Measurements from ENCODE around the gene ARL15. TPM values are rescaled to one million over a fixed set of nuclear protein-coding genes. Genes with fewer than 3 reads are reported as not detected.

Gene ARL15
- total and polyA plus RNA-seq, 7 experiments from 2014 or later = 9.6 to 17.1 (median 13.6) TPM

- Histone ChIP-seq H3K27ac (ENCODE audit: low read depth, low read length) (no peak overlapping the region), H3K4me1 (ENCODE audit: control insufficient read depth in 2 of 2, insufficient read depth in 2 of 2, low read length in 2 of 2) (no peaks in the 10 kb centered on the region), H3K27me3 (ENCODE audit: control insufficient read depth in 2 of 2, insufficient read depth in 2 of 2, low read length in 2 of 2) (no peaks in the 10 kb centered on the region), H3K4me3 (ENCODE audit: low read length) (no peak overlapping the region), H3K9me3 (ENCODE audit: control insufficient read depth in 2 of 3, low read length in 3 of 3) (no peaks in the 10 kb centered on the region), H3K36me3 (ENCODE audit: control insufficient read depth in 2 of 3, insufficient read depth in 3 of 3, low read length in 3 of 3) (no peaks in the 10 kb centered on the region)
- Mint-ChIP-seq H3K27me3 (no peaks in the 10 kb centered on the region), H3K4me1 (peaks cover 0 to 2% (median 0%) of the 10 kb centered on the region in 7 donors), H3K36me3 (peaks cover 0 to 49% (median 14%) of the 10 kb centered on the region in 5 donors), H3K4me3 (no peak overlapping the region), H3K27ac (no peak overlapping the region), H3K9me3 (peaks cover 0 to 2% (median 0%) of the 10 kb centered on the region in 11 donors)
- CTCF ChIA-PET = no interaction called here
- no peak for DNase-seq
- ATAC-seq = no peak
- POLR2A ChIA-PET = no interaction called here
- intact Hi-C loops (cut with micrococcal nuclease) = no loop called here
Observed at GRCh38 chr5:53936481-53937352, 373.7 kb downstream of the ARL15 start.

- ATAC-seq (no peak), DNase-seq (no peak)
- no peaks in the 10 kb centered on the region for H3K4me1 ChIP-seq (ENCODE audit: control insufficient read depth in 2 of 2, insufficient read depth in 2 of 2, low read length in 2 of 2)
- intact Hi-C loops (cut with micrococcal nuclease) = no loop called here
- no peaks in the 10 kb centered on the region for H3K9me3 ChIP-seq (ENCODE audit: control insufficient read depth in 2 of 3, low read length in 3 of 3)
- no peaks in the 10 kb centered on the region for H3K9me3 Mint-ChIP-seq
- H3K4me3 Mint-ChIP-seq = no peak overlapping the region
- H3K27ac ChIP-seq (ENCODE audit: low read depth, low read length) = no peak overlapping the region
- POLR2A ChIA-PET = interaction anchor here (0.7 kb wide), 1 partner anchor 147 kb away, joined by 5 read pairs; no protein-coding TSS in a partner anchor
- H3K4me3 ChIP-seq (ENCODE audit: low read length) = no peak overlapping the region
- CTCF ChIA-PET = no interaction called here
- H3K27me3 ChIP-seq (ENCODE audit: control insufficient read depth in 2 of 2, insufficient read depth in 2 of 2, low read length in 2 of 2) = no peaks in the 10 kb centered on the region
- H3K27me3 Mint-ChIP-seq = no peaks in the 10 kb centered on the region
- no peaks in the 10 kb centered on the region for H3K4me1 Mint-ChIP-seq
- no peaks in the 10 kb centered on the region for H3K36me3 ChIP-seq (ENCODE audit: control insufficient read depth in 2 of 3, insufficient read depth in 3 of 3, low read length in 3 of 3)
- H3K36me3 Mint-ChIP-seq = peaks cover 0 to 40% (median 10%) of the 10 kb centered on the region in 5 donors
- no peak overlapping the region for H3K27ac Mint-ChIP-seq
Observed at GRCh38 chr5:53934151-53934820, 376.1 kb downstream of the ARL15 start.

GRCh38 chr5:53932351-53932750 is 378.0 kb downstream of the ARL15 start:
- no peak for DNase-seq
- POLR2A ChIA-PET = no interaction called here
- CTCF ChIA-PET = no interaction called here
- H3K9me3 ChIP-seq (ENCODE audit: control insufficient read depth in 2 of 3, low read length in 3 of 3) = no peaks in the 10 kb centered on the region
- Mint-ChIP-seq H3K4me1 (peaks cover 0 to under 1% (median 0%) of the 10 kb centered on the region in 7 donors), H3K9me3 (no peaks in the 10 kb centered on the region), H3K27me3 (no peaks in the 10 kb centered on the region), H3K27ac (no peak overlapping the region), H3K36me3 (peaks cover 0 to 35% (median 10%) of the 10 kb centered on the region in 5 donors), H3K4me3 (no peak overlapping the region)
- H3K27me3 ChIP-seq (ENCODE audit: control insufficient read depth in 2 of 2, insufficient read depth in 2 of 2, low read length in 2 of 2) = no peaks in the 10 kb centered on the region
- intact Hi-C loops (cut with micrococcal nuclease) = no loop called here
- H3K4me1 ChIP-seq (ENCODE audit: control insufficient read depth in 2 of 2, insufficient read depth in 2 of 2, low read length in 2 of 2) = no peaks in the 10 kb centered on the region
- no peak overlapping the region for H3K27ac ChIP-seq (ENCODE audit: low read depth, low read length)
- no peaks in the 10 kb centered on the region for H3K36me3 ChIP-seq (ENCODE audit: control insufficient read depth in 2 of 3, insufficient read depth in 3 of 3, low read length in 3 of 3)
- no peak overlapping the region for H3K4me3 ChIP-seq (ENCODE audit: low read length)
- no peak for ATAC-seq

- Mint-ChIP-seq H3K27me3 (no peaks in the 10 kb centered on the region), H3K9me3 (no peaks in the 10 kb centered on the region), H3K4me1 (peaks cover 0 to 1% (median 0%) of the 10 kb centered on the region in 7 donors), H3K36me3 (peaks cover 0 to 29% (median 10%) of the 10 kb centered on the region in 5 donors), H3K4me3 (no peak overlapping the region), H3K27ac (no peak overlapping the region)
- Histone ChIP-seq H3K27ac (ENCODE audit: low read depth, low read length) (no peak overlapping the region), H3K27me3 (ENCODE audit: control insufficient read depth in 2 of 2, insufficient read depth in 2 of 2, low read length in 2 of 2) (no peaks in the 10 kb centered on the region), H3K4me3 (ENCODE audit: low read length) (no peak overlapping the region), H3K4me1 (ENCODE audit: control insufficient read depth in 2 of 2, insufficient read depth in 2 of 2, low read length in 2 of 2) (no peaks in the 10 kb centered on the region), H3K36me3 (ENCODE audit: control insufficient read depth in 2 of 3, insufficient read depth in 3 of 3, low read length in 3 of 3) (no peaks in the 10 kb centered on the region), H3K9me3 (ENCODE audit: control insufficient read depth in 2 of 3, low read length in 3 of 3) (no peaks in the 10 kb centered on the region)
- CTCF ChIA-PET = no interaction called here
- POLR2A ChIA-PET = no interaction called here
- ATAC-seq (no peak), DNase-seq (no peak)
- intact Hi-C loops (cut with micrococcal nuclease) = no loop called here
Observed at GRCh38 chr5:53930457-53930856, 379.9 kb downstream of the ARL15 start.

- DNase-seq (no peak), ATAC-seq (no peak)
- CTCF ChIA-PET = no interaction called here
- Mint-ChIP-seq H3K27ac (no peak overlapping the region), H3K4me3 (no peak overlapping the region), H3K27me3 (no peaks in the 10 kb centered on the region), H3K36me3 (peaks cover 0 to 26% (median 10%) of the 10 kb centered on the region in 5 donors), H3K4me1 (peaks cover 0 to 1% (median 0%) of the 10 kb centered on the region in 7 donors), H3K9me3 (no peaks in the 10 kb centered on the region)
- H3K4me3 ChIP-seq (ENCODE audit: low read length) = no peak overlapping the region
- intact Hi-C loops (cut with micrococcal nuclease) = no loop called here
- no peaks in the 10 kb centered on the region for H3K4me1 ChIP-seq (ENCODE audit: control insufficient read depth in 2 of 2, insufficient read depth in 2 of 2, low read length in 2 of 2)
- H3K27me3 ChIP-seq (ENCODE audit: control insufficient read depth in 2 of 2, insufficient read depth in 2 of 2, low read length in 2 of 2) = no peaks in the 10 kb centered on the region
- no peaks in the 10 kb centered on the region for H3K9me3 ChIP-seq (ENCODE audit: control insufficient read depth in 2 of 3, low read length in 3 of 3)
- H3K27ac ChIP-seq (ENCODE audit: low read depth, low read length) = no peak overlapping the region
- POLR2A ChIA-PET = no interaction called here
- no peaks in the 10 kb centered on the region for H3K36me3 ChIP-seq (ENCODE audit: control insufficient read depth in 2 of 3, insufficient read depth in 3 of 3, low read length in 3 of 3)
Observed at GRCh38 chr5:53929570-53929969, 380.8 kb downstream of the ARL15 start.

GRCh38 chr5:53929152-53929551 is 381.2 kb downstream of the ARL15 start:
- Mint-ChIP-seq H3K9me3 (no peaks in the 10 kb centered on the region), H3K4me1 (peaks cover 0 to 1% (median 0%) of the 10 kb centered on the region in 7 donors), H3K36me3 (peaks cover 0 to 26% (median 10%) of the 10 kb centered on the region in 5 donors), H3K27me3 (no peaks in the 10 kb centered on the region), H3K27ac (no peak overlapping the region), H3K4me3 (no peak overlapping the region)
- H3K27me3 ChIP-seq (ENCODE audit: control insufficient read depth in 2 of 2, insufficient read depth in 2 of 2, low read length in 2 of 2) = no peaks in the 10 kb centered on the region
- H3K9me3 ChIP-seq (ENCODE audit: control insufficient read depth in 2 of 3, low read length in 3 of 3) = no peaks in the 10 kb centered on the region
- POLR2A ChIA-PET = no interaction called here
- no peaks in the 10 kb centered on the region for H3K4me1 ChIP-seq (ENCODE audit: control insufficient read depth in 2 of 2, insufficient read depth in 2 of 2, low read length in 2 of 2)
- CTCF ChIA-PET = no interaction called here
- no peak overlapping the region for H3K27ac ChIP-seq (ENCODE audit: low read depth, low read length)
- H3K4me3 ChIP-seq (ENCODE audit: low read length) = no peak overlapping the region
- ATAC-seq (no peak), DNase-seq (no peak)
- intact Hi-C loops (cut with micrococcal nuclease) = no loop called here
- no peaks in the 10 kb centered on the region for H3K36me3 ChIP-seq (ENCODE audit: control insufficient read depth in 2 of 3, insufficient read depth in 3 of 3, low read length in 3 of 3)

Data from naive thymus-derived CD4-positive, alpha-beta T cell (primary cell).